Measurements from ENCODE around the gene RFX4.

DNA sequence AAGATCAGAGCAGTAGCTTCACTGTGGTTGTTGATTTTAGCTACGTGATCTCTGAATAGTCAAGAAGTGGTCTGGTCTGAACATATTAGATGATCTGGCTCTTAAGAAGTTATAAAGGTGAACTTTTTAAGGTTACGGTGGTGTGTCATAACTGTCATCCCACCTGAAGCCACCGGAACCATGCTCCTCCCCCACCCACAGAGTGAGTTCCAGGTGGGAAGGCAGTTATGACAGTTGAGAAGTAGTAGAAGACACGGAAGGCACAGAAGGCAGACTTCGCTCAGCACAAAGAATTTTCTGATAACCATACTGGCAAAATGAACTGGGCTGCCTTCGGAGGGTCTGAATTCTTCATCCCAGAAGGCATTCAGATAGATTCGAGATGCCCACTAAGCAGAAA lies 101.7 kb downstream of the RFX4 start:
- TF ChIP-seq, protein P1, sequence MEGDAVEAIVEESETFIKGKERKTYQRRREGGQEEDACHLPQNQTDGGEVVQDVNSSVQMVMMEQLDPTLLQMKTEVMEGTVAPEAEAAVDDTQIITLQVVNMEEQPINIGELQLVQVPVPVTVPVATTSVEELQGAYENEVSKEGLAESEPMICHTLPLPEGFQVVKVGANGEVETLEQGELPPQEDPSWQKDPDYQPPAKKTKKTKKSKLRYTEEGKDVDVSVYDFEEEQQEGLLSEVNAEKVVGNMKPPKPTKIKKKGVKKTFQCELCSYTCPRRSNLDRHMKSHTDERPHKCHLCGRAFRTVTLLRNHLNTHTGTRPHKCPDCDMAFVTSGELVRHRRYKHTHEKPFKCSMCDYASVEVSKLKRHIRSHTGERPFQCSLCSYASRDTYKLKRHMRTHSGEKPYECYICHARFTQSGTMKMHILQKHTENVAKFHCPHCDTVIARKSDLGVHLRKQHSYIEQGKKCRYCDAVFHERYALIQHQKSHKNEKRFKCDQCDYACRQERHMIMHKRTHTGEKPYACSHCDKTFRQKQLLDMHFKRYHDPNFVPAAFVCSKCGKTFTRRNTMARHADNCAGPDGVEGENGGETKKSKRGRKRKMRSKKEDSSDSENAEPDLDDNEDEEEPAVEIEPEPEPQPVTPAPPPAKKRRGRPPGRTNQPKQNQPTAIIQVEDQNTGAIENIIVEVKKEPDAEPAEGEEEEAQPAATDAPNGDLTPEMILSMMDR (conservative IDR thresholded peaks at IDR 0.05; ENCODE audit: low read depth, low read length) = no peak
- TF ChIP-seq EZH2 (IDR thresholded peaks at IDR 0.05; ENCODE audit: borderline replicate concordance, low read depth, low read length, poor library complexity, severe bottlenecking) = no peak

Measured in A673 (cell line).